GM12873 (cell line): ENCODE results near the gene ADPRS.

Experiments
- CTCF ChIP-seq: IDR thresholded peaks from 2 replicates; pipeline ENCODE4 v1.5.1; 2012; ENCODE audit warnings: low read depth, mild to moderate bottlenecking, moderate library complexity, low read length, control low read depth; ENCODE audit not compliant: insufficient read depth; ENCODE audit errors: missing control alignments

The ADPRS gene

GRCh38 chr1:36089393-36090121 is 865 bp downstream of the ADPRS start:
- TF ChIP-seq CTCF = no peak

- no peak for TF ChIP-seq CTCF
Measured at GRCh38 chr1:36091141-36091540, 2.4 kb downstream of the ADPRS start.

GRCh38 chr1:36091698-36092097 is 3.0 kb downstream of the ADPRS start:
- no peak for TF ChIP-seq CTCF

- TF ChIP-seq CTCF = no peak
Measured at GRCh38 chr1:36092166-36092797, 3.6 kb downstream of the ADPRS start.

GRCh38 chr1:36092798-36093185 is 4.1 kb downstream of the ADPRS start:
- no peak for TF ChIP-seq CTCF

- no peak for TF ChIP-seq CTCF
Measured at GRCh38 chr1:36093226-36093625, 4.5 kb downstream of the ADPRS start.

GRCh38 chr1:36093929-36094328 is 5.2 kb downstream of the ADPRS start:
- TF ChIP-seq CTCF = no peak
